HG03159 (cell line): ENCODE data around the gene NT5C2.

Experiments used
- ATAC-seq: cut with Tn5 transposase; IDR thresholded peaks from one replicate; pipeline ENCODE4 v1.9.1; 2021; ENCODE audit warnings: mild to moderate bottlenecking, moderate library complexity; ENCODE audit not compliant: unreplicated experiment

NT5C2 gene

GRCh38 chr10:103066141-103067098 is 126.7 kb downstream of the NT5C2 start:
- no peak for ATAC-seq

DNA sequence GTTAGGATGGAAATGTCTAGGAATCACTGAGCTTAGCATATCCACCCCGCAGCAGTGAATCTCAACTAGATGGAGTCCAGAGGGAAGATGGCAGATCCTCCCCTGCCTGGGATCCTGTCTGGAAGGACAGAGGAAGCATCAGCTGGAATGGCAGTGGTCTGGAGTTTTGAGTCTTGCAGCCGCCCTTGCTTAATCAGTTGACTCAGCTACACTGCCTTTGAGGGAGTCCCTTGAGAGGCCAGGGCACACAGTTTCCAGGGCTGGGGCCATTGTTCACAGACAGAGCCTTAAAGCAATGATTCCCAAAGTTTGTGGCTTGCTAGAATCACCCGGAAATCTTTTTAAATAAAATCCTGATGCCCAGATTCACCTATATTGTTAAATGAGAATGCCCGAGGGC is 128.1 kb downstream of the NT5C2 start:
- ATAC-seq: no peak

DNA sequence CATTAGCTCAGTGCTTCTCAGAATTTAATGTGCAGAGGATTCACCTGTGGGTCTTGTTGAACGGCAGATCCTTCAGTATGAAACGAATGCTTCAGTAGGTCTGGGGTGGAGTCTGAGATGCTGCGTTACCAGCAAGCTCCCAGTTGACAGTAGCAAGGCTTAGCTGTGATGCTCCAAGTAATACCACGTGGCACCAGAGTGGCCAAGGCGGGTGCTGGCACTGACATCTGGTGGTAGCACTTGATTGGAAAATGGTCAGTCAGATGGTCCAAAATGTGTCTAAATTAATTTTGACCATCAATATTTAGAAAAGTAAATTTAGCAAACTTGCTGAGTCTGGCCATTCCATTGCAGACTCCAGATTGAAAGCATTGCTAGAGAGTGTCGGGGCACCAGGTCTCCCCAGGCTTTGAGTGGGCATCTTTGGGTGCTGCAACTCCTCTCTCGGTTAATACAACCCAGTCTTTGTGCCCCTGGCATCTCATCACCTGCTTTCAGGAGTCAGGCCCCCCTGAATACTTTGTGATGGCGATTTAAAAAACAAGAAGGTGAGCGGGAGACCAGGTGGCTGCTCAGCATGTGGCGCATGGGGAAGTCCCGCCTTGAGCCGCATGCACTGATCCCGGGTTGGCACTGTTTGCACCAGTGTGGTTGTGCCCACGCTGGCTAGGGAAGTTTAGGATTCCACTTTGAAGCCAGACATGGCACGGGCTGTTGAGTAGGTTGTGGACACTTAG is 130.1 kb downstream of the NT5C2 start:
- no peak for ATAC-seq

DNA sequence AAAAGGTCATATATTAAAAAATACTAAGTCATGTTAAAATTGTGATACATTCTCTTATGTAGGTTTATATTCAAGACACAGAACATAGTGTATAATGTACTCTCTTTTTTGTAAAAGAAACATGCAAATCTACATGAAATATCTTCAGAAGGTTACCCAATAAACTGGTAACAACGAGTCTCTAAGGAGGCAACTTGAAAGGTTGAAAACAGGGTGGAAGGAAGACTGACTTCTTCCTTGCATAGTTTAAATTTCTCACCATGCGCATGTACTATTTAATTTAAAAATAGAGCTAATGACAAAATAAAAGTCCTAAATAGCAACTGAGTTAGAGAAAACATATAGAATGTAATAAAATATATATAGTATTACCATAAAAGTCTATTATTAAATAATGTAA is 132.5 kb downstream of the NT5C2 start:
- no peak for ATAC-seq

- no peak for ATAC-seq
Observed at GRCh38 chr10:103058034-103058433, 135.0 kb downstream of the NT5C2 start.

- no peak for ATAC-seq
Observed at GRCh38 chr10:103055105-103055504, 138.0 kb downstream of the NT5C2 start.

DNA sequence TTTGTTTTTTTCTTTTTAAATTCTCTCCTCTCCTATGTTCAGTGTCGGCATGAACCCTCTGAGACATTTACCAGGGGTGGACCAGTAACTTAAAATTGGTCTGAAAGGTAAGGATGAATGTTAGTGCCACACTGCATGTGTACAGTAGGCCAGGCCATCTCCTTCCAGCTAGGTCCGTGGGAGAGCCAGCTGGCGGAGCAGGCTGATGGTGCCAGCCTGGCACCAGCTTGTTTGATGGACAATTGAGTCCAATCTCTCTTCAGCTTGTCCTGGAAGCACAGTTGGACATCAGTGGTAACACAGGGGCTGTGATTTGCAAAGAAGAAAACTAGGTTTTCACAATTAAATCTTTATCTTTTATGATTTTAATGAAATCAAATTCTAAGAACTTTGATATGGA is 138.5 kb downstream of the NT5C2 start:
- ATAC-seq: no peak

- peak; percentile 83 for ATAC-seq
Observed at GRCh38 chr10:103053659-103054581, 139.2 kb downstream of the NT5C2 start.

DNA sequence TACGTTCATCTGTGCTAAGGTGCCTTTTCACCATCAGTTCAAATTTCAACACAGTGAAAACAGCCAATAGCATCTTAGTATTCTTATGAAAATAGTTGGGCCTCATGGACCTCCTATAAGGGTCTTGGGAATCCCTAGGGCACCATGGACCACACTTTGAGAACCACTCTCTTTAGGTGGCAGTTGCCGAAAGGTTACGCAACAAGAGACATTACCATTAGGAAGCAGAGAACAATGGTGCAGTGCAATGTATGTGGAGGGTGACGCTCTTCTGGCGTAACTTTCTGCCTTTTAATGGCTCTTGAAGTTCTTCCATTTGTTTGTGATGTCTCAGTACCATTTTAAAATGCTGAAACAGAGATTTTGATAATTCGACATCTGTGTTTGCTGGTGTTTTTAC is 143.8 kb downstream of the NT5C2 start:
- no peak for ATAC-seq

GRCh38 chr10:103047381-103047780 is 145.7 kb downstream of the NT5C2 start:
- ATAC-seq: no peak

- ATAC-seq: no peak
Observed at GRCh38 chr10:103045961-103046360, 147.1 kb downstream of the NT5C2 start.

- no peak for ATAC-seq
Observed at GRCh38 chr10:103044942-103045489, 148.1 kb downstream of the NT5C2 start.

DNA sequence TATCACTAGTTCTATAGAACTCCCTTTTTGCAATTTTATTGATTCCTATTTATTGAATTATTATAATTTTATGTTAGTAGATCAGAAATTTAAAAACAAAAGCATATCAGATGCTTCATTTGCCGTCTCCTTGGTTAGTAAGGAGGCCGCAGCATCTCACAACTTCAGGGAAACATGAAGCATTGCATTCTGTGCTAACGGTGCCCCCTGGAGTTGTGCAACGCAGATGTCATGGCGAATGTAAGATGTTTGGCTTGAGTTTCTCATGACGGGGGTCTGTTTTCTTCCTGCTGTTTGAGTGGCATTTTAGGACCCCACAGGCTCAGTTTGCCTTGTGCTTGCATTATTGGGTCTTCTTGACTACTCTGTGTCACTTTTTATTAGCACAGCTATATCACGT is 150.2 kb downstream of the NT5C2 start:
- no peak for ATAC-seq

GRCh38 chr10:103042129-103042528 is 150.9 kb downstream of the NT5C2 start:
- ATAC-seq: no peak

- no peak for ATAC-seq
Observed at GRCh38 chr10:103041391-103041790, 151.7 kb downstream of the NT5C2 start.

GRCh38 chr10:103040418-103040817 is 152.7 kb downstream of the NT5C2 start:
- no peak for ATAC-seq

GRCh38 chr10:103038570-103038969 is 154.5 kb downstream of the NT5C2 start:
- no peak for ATAC-seq
